CD4-positive, alpha-beta T cell treated with Interleukin-17A for 4 hours (primary cell): Measurements from ENCODE around the gene FAM3D.

Experiments
- DNase-seq: peaks from one replicate; pipeline ENCODE4 v3.0.0-alpha.2; 2020; ENCODE audit warnings: mixed read lengths

Gene FAM3D

DNA sequence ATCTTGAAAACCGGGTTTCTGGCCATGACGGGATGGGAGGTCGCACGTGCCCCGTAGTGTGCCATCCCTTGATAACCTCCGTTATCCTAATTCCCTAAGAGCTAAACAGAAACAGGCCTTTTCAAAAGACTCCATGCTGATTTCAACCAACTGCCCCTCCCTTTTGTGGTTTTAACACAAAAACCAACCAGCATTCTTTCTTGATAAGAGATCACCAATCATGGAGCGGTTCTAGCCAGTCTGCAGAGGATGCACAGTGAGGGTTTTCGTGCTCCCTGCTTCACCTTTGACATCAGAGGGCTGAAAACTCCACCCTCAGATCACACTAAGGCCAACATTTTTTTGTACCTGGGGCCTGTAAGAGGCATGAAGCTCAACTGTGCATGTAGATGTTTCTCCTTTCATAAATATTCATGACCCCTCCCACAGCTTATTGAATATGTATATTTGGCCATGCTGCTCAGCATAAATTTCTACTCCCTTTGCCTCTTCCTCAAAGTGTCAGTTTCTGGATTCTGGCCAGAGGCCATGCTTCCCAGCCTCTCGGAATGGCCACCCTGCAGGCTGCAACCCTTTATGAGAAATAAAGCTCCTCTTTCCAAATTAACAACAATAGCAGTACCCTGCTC lies 41.3 kb downstream of the FAM3D start:
- DNase-seq: no peak

DNA sequence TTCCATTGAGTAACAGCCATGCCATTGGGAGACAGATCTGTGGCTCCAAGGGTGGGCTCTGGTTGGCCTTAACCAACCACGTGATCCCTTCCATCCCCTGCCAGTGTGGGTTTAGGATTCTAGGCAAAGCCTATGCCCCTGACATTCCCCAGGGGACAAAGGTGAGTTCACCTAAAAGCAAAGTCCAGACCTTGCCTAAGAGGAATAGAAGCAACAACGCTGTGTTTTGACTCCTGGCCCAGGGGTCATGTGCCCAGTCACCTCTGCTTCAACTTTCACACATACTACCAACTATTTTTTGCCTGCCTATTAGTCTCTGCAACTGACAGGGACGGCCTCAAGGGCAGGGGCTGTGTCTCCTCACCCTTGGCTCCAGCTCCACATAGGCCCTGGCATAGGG lies 42.0 kb downstream of the FAM3D start:
- DNase-seq: no peak

DNA sequence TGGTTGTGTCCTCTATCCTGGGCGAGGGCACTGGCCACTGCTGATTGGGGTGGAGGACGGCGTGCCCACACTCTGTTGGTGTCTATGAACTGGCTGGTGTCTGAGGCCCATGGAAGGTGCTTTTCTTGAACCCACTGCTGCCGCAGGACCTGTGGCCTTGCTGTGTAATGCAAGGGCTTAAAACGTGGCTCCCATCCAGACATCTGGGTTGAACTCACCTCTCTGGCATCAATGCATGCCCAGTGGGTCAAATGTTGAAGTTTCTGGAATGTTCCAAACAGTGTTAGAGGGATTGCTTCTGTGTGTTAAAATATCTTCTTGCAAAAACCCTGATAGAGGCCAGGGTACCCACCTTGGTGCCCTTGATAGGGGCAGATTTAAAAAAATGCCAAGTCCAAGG lies 42.6 kb downstream of the FAM3D start:
- no peak for DNase-seq

DNA sequence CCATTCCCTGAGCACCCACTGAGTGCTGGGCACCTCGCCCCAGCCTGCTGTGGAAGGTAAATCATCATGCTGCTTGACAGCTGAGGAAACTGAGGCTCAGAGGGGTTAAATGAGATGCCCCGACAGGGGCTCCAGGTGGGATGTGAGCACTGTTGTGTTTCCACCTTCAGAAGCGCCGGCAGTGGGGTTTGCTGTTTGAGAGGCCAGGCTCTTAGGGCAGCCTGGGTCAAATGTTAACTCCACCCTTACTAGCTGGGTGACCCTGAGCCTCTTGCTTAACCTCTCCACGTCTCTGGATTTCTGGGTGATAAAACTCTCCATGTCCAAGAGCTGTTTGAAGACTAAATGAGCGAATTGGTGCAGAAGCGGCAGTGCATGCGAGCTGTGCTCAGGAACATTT lies 43.1 kb downstream of the FAM3D start:
- no peak for DNase-seq

DNA sequence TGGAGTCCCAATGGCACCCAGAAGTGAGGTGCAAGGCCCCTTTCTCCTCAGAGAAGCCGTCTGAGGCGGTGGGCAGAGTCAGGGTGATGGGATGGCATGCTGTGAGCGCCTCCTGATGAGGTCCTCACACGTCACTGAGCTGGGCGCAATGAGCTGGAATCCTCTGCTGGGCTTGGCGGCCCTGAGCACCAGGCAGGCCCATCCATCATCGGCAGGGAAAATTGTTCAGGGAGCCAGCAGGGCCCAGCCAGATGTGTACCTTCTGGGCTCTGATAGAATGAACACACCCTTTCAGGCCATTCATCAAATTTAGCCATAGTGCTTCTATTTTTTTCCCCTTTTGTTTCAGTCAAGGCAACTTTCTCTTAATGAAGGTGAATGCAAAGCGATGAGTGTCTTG lies 43.7 kb downstream of the FAM3D start:
- DNase-seq: no peak

DNA sequence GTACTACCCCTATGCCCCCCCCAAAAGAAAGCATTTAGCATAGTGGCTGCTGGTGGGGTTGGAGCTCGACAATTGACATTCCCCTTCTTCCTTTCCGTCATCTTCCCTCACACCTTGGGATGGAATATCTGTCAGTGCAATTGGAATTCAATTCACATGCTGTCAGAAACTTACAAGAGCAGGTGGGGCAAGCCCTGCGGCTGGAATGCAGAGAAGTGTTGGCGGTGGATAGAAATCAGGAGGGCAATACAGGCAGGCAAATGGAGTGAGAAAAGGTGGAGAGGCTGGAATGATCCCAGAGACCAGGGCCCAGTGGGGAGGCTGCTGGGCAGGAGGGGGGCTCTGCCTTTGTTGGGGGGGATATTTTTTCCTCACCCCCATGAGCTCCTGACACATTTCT lies 44.1 kb downstream of the FAM3D start:
- DNase-seq: no peak

DNA sequence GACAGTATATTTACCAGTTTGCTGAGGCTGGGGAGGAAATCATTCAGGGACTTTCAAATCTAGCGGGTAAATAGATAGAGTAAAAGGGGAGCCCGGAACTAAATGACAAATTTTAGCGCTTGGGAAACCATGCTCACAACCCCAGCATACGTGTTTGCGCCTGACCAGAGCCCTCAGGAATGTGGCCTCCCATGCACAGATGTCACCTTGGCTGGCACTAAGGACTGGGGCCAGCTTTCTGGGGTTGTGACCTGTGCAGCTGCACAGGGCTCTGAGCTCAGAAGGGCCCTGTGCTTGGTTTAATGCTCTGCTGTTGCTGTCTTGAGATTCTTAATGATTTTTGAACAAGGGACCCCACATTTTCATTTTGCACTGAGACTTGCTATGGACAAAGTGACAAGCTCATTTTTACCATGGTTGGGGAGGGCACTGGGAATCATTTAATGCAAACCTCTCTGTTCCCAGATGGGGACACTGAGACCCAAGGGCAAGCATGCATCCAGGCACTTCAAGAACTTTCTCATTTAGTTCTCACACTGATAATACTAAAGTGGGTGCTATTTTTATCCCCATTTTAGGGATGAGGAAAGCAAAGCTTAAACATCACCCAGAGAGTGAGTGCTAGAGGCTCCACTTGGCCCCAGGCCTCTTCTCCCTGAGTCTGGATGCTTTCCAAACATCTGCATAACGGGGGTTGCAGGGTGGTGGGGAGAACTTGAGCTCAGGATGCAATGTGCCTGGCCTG lies 45.3 kb downstream of the FAM3D start:
- no peak for DNase-seq

DNA sequence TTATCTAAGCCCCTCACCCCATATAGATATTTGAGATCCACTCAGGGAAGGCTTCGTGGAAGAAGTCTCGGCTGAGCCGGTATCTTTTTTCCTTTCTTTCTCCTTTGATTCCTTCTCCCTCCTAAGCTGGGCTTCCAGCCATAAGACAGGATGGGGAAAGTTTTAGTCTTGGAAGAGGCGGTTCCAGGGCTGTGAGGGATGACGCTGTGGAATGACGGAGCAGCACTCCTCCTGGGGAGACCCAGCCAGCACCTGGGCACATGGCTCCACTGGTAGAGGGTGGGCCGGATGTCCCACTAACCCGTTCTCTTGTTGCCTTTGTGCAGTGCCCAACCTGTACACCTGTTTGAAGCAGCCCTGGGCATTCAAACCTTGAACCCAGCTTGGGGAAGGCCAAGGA lies 46.2 kb downstream of the FAM3D start:
- no peak for DNase-seq

DNA sequence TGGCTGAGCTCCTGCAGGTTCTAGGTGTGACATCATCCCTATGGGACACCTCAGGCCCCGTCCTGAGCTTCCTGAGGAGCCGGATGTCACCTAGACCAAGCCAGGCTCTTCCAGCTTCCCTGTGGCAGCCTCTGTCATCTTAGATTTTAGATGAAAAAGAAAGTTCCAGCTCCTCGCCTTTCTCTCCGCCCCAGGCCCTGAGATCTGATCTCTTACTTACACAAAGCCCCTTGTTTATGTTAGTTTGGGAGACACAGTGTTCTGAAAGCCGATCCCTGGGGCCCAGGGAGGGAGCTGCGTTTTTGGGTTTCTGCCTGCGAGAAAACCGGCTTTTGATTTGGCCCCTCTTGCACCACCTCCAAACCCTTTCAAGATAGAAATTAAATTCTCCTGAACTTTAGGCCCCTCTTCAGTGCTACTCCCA lies 49.2 kb downstream of the FAM3D start:
- DNase-seq: no peak

DNA sequence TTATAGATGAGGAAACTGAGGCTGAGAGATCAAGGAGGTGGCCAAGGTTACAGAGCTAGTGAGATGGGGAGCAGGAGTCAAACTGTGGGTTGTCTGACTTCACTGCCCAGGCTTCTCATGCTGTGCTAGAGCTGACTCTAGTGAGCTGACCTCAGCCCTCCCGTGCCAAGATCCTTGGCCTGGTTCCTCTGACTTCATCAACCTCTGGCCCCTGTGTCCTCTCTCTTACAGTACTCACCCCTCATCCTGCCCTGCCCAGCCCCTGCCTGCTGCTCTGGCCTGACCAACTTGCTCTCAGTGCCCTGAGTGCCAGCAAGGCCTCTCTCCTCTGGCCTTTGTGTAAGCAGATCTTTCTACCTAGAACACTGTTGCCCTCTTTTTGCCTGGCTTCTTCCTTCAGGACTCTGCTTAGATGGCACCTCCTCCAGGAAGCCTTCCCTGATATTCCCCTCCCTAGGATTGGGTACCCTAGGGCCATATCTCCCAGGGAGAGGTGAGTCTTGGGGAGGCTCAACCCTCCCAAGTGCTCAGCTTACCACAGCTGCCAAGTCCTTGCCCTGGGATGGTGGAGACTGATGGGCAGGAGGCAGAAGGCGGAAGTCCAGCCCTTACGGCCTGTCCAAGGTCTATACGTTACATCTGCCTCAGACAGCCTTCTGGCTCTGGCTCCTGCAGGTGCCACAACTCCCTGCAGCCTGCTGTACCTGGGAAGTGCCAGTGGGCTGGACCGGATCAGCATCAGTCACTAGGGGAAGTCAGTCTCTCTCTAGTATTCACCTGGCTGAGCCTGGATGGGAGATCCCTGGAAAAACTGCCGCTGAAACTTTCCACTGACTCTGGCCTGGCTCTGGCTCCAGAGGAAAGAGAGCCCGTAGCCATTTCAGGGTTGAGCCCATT lies 53.1 kb downstream of the FAM3D start:
- no peak for DNase-seq

DNA sequence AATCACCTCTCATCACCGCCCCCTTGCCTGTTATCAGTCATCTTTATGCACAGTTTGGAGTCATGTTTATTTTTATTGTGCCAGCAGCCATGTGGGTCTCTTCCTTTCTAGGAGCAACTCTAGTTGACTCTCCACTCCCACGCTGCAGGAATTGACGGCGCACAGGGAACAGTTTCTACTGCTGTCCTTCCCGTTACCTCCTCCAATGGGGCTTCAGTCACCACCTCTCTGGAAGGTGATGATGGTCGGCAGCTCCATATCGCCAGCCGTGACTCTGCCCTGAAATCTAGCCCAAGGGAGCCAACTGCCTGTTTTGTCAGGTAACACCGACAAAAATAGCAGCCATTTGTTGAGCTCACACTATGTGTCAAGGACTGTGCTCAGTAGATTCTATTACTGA lies 53.7 kb downstream of the FAM3D start:
- no peak for DNase-seq

DNA sequence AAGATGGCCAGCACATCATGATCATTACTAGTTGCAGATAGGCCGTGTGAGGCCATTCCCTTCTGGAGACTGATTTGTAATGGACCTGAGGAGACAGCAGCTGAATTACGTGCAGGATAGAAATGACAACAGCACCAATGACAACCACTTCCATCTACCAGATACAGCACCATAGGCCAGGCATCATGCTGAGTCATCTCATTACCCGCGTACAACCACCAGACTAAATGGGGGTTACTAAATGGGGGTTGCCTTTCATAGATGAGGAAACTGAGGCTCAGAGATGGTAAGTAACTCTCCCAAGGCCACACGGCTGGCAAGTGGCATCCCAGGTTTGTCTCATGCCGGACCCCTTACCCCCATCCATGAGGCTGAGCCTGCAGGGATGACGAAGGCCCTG lies 56.6 kb downstream of the FAM3D start:
- no peak for DNase-seq

DNA sequence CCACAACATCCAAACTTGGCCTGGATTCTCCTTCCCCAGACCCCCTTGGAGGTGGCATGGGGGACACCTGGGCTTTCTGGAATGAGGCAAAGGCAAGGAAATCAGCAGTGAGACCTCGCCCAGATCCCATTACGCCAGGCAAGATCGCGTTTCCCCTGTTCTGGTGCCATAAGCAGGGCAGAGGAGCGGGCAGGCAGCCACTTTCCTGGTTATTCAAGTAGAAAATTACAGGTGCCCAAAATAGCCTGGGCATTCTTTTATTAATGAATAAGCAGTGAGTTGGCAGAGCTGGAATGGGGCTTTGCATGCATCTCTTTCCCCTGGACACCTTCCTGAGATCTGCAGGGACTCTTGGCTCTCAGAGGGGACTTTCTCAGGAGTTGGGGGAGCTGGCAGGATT lies 57.9 kb downstream of the FAM3D start:
- no peak for DNase-seq

DNA sequence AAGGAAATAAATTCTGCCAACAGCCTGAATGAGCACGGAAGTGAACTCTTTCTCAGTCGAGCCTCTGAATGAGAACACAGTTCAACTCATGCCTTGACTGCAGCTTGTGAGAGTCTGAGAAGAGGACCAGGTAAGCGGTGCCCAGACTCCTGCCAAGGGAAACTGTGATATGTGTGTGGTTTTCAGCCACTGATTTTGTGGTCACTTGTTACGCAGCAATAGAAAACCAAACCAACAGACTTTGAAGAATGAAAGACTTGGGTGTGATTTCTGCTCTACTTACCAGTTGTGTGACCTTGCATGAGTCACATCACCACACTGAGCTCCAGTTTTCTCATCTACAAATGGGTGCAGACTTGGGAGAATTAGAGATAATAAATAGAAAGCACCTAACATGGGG lies 58.8 kb downstream of the FAM3D start:
- no peak for DNase-seq

DNA sequence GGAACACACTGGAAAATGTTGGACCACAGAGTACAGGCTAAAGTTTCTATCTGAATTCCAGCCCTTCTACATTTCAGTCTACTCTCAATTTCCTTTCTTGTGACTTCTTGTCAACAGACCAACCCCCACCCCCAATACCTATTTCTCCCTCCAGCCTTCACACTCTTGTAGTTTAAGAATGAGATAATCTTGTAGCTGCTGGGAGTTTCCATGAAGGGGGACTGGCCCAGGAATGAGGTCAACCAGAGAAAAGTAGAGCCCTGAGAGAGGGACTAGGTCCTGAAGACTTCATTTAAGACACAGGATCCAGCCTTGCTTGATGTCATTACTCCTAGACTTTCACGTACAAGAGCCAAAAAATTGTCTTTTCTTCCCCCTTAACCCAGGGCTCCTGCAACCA lies 59.9 kb downstream of the FAM3D start:
- no peak for DNase-seq

DNA sequence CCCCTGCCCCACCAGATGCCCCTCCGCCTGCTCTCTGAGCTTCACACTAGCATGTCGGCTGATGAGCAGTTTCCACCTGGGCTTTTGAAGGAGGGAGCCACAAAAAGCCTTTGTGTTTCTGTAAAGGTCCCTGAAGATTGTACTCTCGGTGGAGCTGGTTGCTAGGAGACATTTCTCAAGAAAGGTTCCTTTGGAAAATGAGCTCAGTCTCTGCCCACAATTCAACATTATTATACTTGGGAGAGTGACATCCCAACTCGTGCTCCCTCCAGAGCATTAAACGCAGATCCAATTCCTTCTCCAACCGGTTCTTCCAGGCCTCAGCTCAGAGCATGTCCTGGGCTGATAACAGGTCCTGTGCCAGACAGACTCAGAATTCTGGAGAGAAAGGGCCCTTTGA lies 62.5 kb downstream of the FAM3D start:
- DNase-seq: no peak

DNA sequence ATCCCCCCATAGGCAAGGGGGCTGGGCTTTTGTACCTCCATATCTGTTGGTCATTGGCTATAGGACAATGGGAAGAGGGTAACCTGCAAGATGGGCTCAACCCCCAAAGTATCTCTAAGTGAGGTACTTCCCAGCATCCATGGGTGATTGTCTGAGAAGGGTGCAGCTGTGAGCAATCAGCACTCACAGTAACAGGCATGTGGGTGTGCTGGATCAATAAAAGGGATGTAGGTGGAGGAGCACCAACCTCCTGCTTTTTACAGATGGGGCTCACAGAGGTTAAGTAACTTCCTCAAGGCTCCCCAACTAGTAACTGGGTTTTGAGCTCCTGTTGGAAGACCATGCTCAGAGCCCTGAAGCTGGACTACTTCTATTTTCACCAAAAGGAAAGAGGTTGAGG lies 63.0 kb downstream of the FAM3D start:
- no peak for DNase-seq

DNA sequence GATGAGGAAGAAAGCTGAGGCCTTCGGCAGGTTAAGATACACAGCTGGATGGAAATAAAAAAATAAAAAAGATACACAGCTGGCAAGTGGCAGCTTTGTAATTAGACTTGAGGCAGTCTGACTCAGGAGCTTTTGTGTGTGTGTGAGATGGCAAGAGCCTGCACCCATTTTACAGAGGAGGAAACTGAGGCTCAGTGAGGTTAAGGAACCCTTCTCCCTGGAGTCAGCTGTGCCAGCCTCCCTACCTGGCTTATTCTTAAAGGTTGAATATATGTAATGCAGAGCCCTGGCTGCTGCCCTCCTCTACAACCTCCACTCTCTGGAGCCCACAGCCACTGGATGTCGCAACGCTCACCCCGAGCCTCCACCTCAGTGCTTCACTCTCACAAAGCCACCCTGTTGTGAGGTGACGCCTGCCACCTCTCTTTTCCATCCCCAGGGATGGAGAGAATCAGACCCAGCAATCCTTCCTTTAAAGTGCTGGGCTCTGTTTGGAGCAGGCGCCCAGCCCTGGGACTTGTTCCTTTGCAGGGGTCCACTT lies 68.7 kb downstream of the FAM3D start:
- DNase-seq: no peak

DNA sequence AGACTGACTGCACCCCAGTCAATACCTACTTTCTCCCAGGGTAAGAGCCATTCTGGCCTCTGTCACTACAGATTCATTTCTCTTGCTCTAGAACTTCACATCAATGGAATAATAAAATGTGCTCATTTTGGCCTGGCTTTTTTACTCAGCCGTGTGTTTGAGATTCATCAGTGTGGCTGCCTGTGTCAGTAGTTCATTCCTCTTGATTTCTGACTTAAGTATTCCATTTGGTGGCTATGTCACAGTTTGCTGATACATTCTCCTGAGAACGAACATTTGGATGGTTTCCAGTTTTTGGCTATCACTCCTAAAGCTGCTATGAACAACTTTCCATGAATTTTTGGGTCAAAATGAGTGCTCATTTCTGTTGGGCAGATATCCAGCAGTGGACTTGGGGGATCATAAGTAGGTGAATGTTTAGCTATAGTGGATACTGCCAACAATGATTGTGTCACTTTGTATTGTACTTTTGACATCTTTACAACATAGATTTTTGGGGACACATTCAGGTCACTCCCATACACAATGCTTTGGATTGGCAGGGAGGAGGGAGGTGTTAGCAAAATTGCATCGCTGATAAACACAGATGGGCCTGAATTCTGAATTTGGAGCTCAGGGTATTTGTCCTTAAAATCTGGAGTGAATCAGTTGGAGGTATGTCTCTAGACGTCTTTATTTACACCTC lies 69.6 kb downstream of the FAM3D start:
- no peak for DNase-seq

DNA sequence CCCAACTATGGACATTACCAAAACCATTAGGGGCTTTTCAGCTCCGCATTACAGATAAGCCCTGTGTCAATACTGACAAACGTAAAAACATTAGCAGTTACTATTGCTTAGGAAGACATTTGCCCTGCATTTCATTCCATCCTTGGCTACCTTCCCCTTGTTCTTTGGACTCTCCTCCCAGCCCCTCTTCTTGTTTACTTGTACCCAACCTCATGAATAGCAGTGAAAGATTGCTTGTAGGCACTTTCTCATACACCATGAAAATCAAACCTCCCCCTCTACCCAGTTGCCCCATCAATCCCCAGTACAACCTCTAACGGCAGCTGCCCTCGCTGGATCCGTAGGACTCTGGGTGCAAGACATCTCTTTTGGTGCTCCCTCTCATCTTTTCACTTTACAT lies 72.5 kb downstream of the FAM3D start:
- no peak for DNase-seq

DNA sequence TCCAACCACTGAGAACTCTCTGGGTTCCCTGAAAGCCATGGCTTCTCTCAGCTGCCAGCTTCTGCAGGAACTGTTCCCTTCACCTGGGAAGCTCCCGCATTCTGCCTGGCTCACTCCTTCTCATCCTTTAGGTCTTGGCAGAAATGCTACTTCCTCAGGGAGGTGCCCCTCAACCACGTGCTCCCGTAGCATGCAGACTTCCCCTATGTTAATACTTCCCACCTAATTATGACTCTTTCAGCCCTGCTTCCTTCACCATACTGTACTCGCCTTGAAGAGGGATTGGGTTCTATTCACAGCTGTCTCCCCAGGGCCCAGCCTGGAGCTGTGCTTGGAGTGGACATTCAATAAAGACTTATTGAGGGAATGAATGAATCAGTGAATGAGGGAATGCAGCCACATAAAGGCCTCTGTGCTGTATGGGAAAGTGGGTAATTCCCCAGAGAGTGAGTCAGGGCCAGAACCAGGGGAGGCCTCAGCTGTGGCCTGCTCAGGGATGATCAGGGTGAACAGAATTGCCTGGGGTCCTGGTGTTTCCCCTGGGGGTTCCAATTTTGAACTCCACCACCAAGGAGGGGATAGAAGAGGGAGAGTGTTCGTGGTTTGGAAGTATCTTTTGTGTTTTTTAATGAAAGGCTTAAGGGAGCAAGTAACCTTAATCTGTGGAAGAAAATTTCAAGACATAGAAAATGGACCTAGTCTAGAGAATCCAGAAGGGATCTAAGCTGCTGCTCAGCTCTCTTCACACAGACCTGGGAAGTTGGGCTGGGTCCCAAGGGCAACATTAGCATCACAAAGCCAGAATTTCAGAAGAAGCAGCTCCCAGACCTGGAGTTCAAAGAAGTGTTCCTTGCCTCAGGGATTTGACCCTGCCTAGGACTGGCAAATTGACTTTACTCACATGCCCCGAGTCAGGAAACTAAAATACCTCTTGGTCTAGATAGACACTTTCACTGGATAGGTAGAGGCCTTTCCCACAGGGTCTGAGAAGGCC lies 74.8 kb downstream of the FAM3D start:
- no peak for DNase-seq
